Fibroblast of lung (primary cell): ENCODE data around the gene FSHR.

Source experiments
- EZH2 ChIP-seq: IDR thresholded peaks from 2 replicates; pipeline ENCODE4 v1.5.1; 2012; ENCODE audit warnings: low read length, control low read depth, mild to moderate bottlenecking; ENCODE audit errors: missing control alignments
- TF ChIP-seq, protein P1 (sequence below), 2 donors: IDR thresholded peaks in 1 of 2; conservative IDR thresholded peaks in 1 of 2; 1 replicate in 1 of 2; 2 replicates in 1 of 2; pipeline ENCODE4 v1.5.1; 2011 to 2012; ENCODE audit warnings: low read length in 2 of 2, control low read depth in 1 of 2, inconsistent platforms in 1 of 2, low read depth in 1 of 2, mild to moderate bottlenecking in 1 of 2

GRCh38 chr2:48980846-48981245 lies 173.5 kb downstream of the FSHR start:
- TF ChIP-seq, protein P1, sequence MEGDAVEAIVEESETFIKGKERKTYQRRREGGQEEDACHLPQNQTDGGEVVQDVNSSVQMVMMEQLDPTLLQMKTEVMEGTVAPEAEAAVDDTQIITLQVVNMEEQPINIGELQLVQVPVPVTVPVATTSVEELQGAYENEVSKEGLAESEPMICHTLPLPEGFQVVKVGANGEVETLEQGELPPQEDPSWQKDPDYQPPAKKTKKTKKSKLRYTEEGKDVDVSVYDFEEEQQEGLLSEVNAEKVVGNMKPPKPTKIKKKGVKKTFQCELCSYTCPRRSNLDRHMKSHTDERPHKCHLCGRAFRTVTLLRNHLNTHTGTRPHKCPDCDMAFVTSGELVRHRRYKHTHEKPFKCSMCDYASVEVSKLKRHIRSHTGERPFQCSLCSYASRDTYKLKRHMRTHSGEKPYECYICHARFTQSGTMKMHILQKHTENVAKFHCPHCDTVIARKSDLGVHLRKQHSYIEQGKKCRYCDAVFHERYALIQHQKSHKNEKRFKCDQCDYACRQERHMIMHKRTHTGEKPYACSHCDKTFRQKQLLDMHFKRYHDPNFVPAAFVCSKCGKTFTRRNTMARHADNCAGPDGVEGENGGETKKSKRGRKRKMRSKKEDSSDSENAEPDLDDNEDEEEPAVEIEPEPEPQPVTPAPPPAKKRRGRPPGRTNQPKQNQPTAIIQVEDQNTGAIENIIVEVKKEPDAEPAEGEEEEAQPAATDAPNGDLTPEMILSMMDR (conservative IDR thresholded peaks at IDR 0.05 in 1 of 2, IDR thresholded peaks at IDR 0.05 in 1 of 2; ENCODE audit: low read depth in 1 of 2, low read length in 2 of 2): no peak
- no peak for TF ChIP-seq EZH2
